GM12872 (cell line): ENCODE data around the gene SBF1.

Source experiments
- TF ChIP-seq, protein P1 (sequence below): IDR thresholded peaks from 3 replicates; pipeline ENCODE4 v1.5.1; 2011; ENCODE audit warnings: low read depth, mild to moderate bottlenecking, low read length, moderate library complexity; ENCODE audit not compliant: insufficient read depth

SBF1 gene

DNA sequence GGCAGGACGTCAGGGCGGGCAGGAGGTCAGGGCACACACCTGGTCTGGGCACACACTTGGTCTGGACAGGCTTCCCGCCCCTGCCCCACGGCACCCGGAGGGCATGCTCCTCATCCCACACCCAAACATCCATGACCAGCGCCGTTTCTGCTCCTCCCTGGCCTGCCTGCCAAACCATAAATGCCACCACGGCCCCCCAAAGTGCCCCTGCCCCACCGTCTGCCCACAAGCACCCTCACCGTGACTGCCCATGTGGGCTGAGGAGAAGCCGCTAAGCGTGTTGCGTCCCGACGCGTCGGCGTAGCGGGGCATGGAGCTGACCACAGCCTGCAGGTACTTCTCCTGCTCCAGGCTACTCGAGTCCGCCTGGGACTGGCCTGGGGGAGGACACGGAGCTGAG, 15.8 kb downstream of the SBF1 start:
- TF ChIP-seq, protein P1, sequence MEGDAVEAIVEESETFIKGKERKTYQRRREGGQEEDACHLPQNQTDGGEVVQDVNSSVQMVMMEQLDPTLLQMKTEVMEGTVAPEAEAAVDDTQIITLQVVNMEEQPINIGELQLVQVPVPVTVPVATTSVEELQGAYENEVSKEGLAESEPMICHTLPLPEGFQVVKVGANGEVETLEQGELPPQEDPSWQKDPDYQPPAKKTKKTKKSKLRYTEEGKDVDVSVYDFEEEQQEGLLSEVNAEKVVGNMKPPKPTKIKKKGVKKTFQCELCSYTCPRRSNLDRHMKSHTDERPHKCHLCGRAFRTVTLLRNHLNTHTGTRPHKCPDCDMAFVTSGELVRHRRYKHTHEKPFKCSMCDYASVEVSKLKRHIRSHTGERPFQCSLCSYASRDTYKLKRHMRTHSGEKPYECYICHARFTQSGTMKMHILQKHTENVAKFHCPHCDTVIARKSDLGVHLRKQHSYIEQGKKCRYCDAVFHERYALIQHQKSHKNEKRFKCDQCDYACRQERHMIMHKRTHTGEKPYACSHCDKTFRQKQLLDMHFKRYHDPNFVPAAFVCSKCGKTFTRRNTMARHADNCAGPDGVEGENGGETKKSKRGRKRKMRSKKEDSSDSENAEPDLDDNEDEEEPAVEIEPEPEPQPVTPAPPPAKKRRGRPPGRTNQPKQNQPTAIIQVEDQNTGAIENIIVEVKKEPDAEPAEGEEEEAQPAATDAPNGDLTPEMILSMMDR: no peak

- TF ChIP-seq, protein P1: peak; percentile 25; the same call in 2 of the 3 replicates
Measured at GRCh38 chr22:50456466-50457234, 18.2 kb downstream of the SBF1 start.

GRCh38 chr22:50456026-50456425, 18.8 kb downstream of the SBF1 start:
- TF ChIP-seq, protein P1: no peak

GRCh38 chr22:50455201-50455600, 19.6 kb downstream of the SBF1 start:
- TF ChIP-seq, protein P1: no peak

DNA sequence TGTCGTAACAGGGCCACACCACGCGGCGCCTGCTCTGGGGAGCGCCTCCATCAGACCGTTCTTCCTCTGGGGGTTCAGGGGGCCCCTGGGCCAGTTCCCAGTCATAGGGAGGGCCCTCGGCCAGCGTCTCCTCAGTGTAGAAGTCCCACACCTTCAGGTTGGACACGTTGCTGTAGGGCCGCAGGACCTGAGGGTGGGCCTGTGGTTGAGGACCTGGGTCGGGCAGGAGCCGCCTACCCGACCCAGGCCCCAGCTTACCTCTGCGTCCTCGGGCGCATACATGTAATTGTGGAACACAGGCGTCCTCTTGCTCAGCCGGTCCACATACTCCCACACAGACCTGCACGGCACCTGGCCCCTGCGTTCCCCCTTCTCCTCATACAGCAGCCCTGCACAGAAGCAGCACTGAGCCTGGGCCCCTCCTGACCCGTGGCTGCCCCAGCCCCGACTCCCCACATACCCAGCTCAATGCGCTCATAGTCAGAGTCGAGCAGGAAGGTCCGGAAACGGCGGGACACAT, 20.2 kb downstream of the SBF1 start:
- TF ChIP-seq, protein P1: no peak

DNA sequence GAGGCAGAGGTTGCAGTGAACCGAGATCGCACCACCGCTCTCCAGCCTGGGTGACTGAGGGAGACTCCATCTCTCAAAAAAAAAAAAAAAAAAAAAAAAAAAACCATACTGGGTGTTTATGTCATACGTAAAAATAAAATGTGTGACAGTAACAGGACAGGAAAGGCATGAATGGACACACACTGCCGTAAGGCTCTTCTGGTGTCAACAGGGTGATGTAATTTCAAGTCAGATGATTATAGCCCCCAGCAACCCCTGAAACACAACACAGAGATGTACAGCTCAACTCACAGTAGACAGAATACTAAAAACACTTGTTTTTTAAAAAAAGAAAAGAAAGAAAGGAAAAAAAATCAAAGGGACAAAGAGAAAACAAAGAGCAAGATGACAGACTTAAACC, 22.2 kb downstream of the SBF1 start:
- TF ChIP-seq, protein P1: no peak

DNA sequence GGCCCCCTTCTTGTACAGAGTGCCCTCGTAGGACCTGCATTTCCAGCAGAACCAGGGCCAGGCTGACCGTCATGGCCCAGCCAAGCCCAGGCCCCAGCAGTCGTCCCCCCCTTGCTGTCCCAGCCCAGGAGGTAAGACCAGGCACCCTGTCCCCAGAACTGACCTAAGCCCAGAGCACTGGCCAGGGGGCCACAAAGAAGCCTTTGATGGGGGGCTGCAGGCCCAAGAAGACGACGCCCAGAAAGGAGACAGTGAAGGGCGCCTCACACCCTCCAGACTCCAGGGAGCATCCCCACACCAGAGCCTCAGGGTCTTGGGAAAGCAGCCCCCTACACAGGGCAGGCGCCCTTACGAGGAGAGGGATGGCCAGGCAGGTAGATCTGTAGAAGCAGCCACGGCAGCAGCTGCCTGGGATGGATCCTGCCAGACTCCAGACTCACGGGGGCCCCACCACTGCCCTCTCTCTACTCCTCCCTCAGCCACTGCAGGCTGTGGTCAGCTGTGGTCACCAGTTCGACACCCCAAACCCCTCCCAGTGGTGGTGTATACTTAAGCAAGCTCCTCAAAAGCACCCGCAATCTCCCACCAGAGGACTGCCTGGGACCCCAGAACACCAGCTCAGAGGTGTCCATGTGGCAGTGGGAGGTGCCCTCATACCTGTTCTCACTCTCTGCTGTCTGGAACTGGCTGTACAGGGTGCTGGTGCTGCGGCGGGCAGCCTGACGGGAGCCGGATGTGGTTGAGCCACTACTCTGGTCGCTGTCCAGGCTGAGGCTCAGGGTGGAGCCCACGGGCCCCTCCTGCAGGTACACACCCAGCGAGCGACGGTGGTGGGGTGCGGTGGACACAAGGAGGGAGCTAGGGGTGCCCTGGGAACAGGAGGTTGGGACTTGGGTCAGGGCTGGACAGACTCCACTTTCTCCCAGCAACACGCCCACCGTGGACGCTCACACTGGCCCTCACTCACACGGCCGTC, 27.0 kb downstream of the SBF1 start:
- TF ChIP-seq, protein P1: no peak
